ENCODE results near the gene TIMM29.

Gene TIMM29

DNA sequence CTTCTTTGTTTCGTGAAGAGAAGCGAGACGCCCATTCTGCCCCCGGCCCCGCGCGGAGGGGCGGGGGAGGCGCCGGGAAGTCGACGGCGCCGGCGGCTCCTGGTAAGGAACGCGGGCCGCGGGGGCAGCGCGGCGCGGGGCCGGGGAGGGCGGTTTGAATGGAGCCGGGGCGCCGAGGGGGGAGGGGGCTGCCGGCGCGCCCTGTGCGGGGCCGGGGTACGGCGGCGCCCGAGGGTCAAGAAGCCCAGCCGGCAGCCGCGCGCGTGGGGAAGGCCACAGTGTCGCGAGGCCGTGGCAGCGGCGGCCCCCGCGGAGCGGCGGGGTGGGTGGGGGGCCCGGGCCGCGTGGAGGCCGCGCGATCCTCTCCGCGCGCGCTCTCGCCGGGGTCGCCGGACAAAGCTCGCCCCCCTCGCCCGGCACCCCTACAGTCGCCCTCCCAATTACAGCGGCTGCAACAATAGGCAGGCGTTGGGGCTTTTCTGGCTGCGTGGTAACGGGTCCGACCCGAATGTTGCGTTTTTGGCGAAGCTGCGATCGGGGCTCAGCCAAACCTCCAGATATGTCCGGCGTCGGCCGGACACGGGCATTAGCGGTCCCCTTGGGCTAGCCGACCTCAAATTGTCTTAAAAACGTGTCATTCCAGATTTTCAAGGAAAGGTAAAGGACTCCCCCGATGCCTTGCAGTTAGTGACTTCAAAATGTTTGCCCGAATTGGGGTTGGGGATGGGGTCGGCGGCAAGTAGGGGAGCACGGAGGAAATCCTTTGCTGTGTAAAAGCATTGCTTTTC, 32.7 kb downstream of the TIMM29 start:
- TF ChIP-seq TAF1 (IDR thresholded peaks at IDR 0.05; ENCODE audit: low read depth, low read length) (no peak; the same call in 1 of the 2 replicates), POLR2AphosphoS5 (IDR thresholded peaks at IDR 0.05; ENCODE audit: low read depth, low read length) (no peak), POU2F2 (IDR thresholded peaks at IDR 0.05; ENCODE audit: low read depth, low read length) (no peak), PAX5 (IDR thresholded peaks at IDR 0.05; ENCODE audit: insufficient read depth, low read length, severe bottlenecking) (no peak), POLR2A (IDR thresholded peaks at IDR 0.05; ENCODE audit: low read depth, low read length) (no peak), SPI1 (IDR thresholded peaks at IDR 0.05; ENCODE audit: low read depth, low read length) (no peak)
- DNase-seq (ENCODE audit: insufficient read length, low spot score) (no peak), FAIRE-seq (no peak)

DNA sequence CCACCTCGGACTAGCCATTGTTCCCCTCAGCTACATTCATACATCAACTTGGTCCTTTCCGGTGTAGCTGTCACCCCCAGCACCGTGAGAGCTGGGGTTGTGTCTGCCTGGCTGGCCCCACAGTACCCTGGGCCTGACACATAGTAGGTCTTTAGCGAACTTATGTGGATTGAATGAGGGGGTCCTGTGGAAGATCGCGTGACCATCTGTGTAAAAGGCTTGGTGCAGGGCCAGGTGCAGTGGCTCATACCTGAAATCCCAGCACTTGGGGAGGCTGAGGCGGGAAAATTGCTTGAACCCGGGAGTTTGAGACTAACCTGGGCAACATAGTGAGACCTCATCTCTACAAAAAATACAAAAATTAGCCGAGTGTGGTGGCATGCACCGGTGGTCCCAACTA, 34.3 kb downstream of the TIMM29 start:
- no peak for TF ChIP-seq POU2F2 (IDR thresholded peaks at IDR 0.05; ENCODE audit: low read depth, low read length)
- no peak for TF ChIP-seq POLR2AphosphoS5 (IDR thresholded peaks at IDR 0.05; ENCODE audit: low read depth, low read length)
- TF ChIP-seq POLR2A (IDR thresholded peaks at IDR 0.05; ENCODE audit: low read depth, low read length) = no peak
- TF ChIP-seq PAX5 (IDR thresholded peaks at IDR 0.05; ENCODE audit: insufficient read depth, low read length, severe bottlenecking) = no peak
- TF ChIP-seq SPI1 (IDR thresholded peaks at IDR 0.05; ENCODE audit: low read depth, low read length) = no peak
- TF ChIP-seq TAF1 (IDR thresholded peaks at IDR 0.05; ENCODE audit: low read depth, low read length) = no peak
- FAIRE-seq = no peak
- no peak for DNase-seq (ENCODE audit: insufficient read length, low spot score)

DNA sequence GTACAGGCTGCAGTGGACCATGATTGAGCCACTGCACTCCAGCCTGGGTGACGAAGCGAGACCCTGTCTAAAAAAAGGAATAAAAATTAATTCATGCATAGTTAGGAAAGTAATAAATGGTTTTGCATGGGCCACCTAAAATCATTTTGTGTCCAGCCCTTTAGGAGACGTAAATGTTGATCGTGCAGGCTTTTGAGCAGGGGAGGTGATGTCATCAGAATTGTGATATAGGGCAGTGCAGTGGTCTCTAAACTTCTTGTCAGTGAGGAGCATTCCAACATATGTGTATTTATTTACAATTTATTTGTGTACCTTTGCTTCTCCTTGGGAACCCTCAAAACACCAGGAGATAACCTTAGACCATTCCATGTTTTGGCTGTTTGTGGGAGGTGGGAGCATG, 35.3 kb downstream of the TIMM29 start:
- no peak for TF ChIP-seq SPI1 (IDR thresholded peaks at IDR 0.05; ENCODE audit: low read depth, low read length)
- no peak for TF ChIP-seq POLR2A (IDR thresholded peaks at IDR 0.05; ENCODE audit: low read depth, low read length)
- no peak for DNase-seq (ENCODE audit: insufficient read length, low spot score)
- no peak for FAIRE-seq

DNA sequence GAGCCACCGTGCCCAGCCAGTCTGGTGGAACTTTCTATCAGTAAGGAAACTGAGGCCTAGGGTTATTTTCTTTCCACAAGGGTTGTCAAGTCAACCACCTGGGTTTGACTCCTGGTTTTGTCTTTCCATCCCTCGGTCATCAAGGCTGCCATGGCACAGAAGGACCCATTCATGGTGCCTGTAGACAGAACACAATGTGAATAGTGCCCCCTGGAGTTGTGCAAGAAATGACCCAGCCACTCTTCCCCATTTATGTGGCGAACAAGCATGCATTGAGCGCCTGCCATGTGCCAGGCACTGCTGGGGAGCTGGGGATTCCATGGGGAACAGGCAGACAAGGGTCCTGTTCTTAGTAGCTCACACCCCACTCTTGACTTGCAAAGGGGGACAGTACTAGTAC, 36.3 kb downstream of the TIMM29 start:
- no peak for DNase-seq (ENCODE audit: insufficient read length, low spot score)
- no peak for FAIRE-seq
- TF ChIP-seq PAX5 (IDR thresholded peaks at IDR 0.05; ENCODE audit: insufficient read depth, low read length, severe bottlenecking) (no peak), POU2F2 (IDR thresholded peaks at IDR 0.05; ENCODE audit: low read depth, low read length) (no peak), SPI1 (IDR thresholded peaks at IDR 0.05; ENCODE audit: low read depth, low read length) (no peak), TAF1 (IDR thresholded peaks at IDR 0.05; ENCODE audit: low read depth, low read length) (no peak), POLR2AphosphoS5 (IDR thresholded peaks at IDR 0.05; ENCODE audit: low read depth, low read length) (no peak), POLR2A (IDR thresholded peaks at IDR 0.05; ENCODE audit: low read depth, low read length) (no peak)

DNA sequence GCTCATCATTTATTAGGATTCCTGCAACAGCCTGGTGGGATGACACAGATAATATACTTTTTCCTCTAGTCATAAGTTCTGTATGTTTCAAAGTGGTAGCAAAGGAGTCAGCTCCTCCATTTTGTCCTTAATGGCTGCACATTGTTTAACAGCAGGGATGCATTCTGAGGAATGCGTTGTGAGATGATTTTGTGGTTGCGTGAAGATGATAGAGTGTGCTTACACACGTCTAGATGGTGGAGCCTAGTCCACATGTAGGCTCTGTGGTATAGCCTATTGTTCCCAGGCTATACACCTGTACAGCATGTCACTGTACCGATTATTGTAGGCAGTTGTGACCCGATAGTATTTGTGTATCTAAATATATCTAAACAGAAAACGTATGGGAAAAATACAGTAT, 36.8 kb downstream of the TIMM29 start:
- TF ChIP-seq TAF1 (IDR thresholded peaks at IDR 0.05; ENCODE audit: low read depth, low read length) (no peak), POLR2AphosphoS5 (IDR thresholded peaks at IDR 0.05; ENCODE audit: low read depth, low read length) (no peak), PAX5 (IDR thresholded peaks at IDR 0.05; ENCODE audit: insufficient read depth, low read length, severe bottlenecking) (no peak), POU2F2 (IDR thresholded peaks at IDR 0.05; ENCODE audit: low read depth, low read length) (no peak), POLR2A (IDR thresholded peaks at IDR 0.05; ENCODE audit: low read depth, low read length) (no peak), SPI1 (IDR thresholded peaks at IDR 0.05; ENCODE audit: low read depth, low read length) (no peak)
- FAIRE-seq (no peak), DNase-seq (ENCODE audit: insufficient read length, low spot score) (no peak)

DNA sequence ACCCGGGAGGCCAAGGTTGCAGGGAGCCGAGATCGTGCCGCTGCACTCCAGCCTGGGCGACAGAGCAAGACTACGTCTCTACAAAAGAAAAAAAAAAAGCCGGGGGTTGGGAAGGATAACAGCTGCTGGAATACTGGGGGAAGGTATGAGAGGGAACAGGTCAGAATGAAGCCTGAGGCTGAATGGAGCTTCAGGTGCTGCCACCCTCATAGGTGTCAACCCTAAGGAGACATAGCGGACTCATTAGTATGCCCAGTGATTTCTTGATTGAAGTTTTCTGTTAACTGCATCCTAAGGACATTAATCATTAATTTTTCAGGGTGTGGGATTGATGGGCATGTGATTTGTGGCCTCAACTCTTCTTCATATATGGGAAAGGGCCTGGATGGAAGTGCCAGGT, 38.2 kb downstream of the TIMM29 start:
- no peak for FAIRE-seq
- TF ChIP-seq POU2F2 (IDR thresholded peaks at IDR 0.05; ENCODE audit: low read depth, low read length) (no peak), POLR2AphosphoS5 (IDR thresholded peaks at IDR 0.05; ENCODE audit: low read depth, low read length) (no peak), POLR2A (IDR thresholded peaks at IDR 0.05; ENCODE audit: low read depth, low read length) (no peak), SPI1 (IDR thresholded peaks at IDR 0.05; ENCODE audit: low read depth, low read length) (no peak), PAX5 (IDR thresholded peaks at IDR 0.05; ENCODE audit: insufficient read depth, low read length, severe bottlenecking) (no peak), TAF1 (IDR thresholded peaks at IDR 0.05; ENCODE audit: low read depth, low read length) (no peak)

DNA sequence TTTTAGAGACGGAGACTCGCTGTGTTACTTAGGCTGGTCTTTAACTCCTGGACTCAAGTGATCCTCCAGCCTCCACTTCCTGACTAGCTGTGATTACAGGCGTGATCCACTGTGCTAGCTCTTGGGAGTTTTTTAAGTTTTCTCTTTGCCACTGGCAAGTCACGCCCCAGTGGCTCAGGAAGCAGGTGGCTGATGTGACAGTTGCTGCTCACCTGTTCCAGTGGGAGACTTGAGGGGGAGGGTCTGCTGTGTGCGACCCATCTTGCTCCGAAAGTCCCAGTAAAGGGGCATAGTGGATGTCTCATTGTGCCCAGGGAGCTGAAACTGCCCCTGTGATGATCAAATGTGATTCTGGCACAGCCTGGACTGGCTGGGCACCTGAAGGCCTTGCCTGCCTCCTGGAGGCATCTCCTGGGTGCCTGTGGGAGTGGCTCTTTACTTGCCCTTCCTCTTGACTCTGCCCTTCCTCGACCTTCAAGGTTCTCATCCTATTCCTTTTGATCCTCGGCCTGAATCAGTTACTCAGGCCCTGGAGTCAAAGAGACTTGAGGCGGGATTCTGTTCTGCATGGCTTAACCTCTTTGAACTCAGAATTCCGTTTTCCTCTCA, 40.0 kb downstream of the TIMM29 start:
- TF ChIP-seq PAX5 (IDR thresholded peaks at IDR 0.05; ENCODE audit: insufficient read depth, low read length, severe bottlenecking) = peak; percentile 87
- no peak for TF ChIP-seq POU2F2 (IDR thresholded peaks at IDR 0.05; ENCODE audit: low read depth, low read length)
- DNase-seq (ENCODE audit: insufficient read length, low spot score) = no peak
- peak; percentile 81 for FAIRE-seq

More for the DNA sequence above, 38.2 kb downstream of the TIMM29 start:
- DNase-seq (ENCODE audit: insufficient read length, low spot score) = no peak

DNA sequence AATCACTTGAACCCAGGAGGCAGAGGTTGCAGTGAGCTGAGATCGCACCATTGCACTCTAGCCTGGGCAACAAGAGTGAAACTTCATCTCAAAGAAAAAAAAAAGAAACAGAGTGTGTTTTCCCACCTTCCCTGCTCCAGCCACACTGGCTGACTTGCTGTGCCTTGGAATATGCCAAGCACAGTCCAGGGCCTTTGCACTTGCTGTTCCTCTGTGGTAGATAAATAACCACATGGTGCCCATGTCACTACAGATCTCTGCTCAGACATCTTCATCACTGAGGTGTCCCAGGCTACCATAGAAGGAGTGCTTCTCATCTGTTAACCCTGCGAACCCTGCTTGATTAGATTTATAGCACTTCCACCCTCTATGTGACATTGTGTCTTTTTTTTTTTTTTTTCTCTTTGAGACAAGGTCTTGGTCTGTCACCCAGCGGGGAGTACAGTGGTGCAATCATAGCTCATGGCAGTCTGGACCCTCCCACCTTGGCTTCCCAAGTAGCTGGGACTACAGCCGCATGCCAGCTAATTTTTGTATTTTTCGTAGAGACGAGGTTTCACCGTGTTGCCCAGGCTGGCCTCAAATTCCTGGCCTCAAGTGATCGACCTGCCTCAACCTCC, 42.6 kb downstream of the TIMM29 start:
- FAIRE-seq = no peak
- TF ChIP-seq POU2F2 (IDR thresholded peaks at IDR 0.05; ENCODE audit: low read depth, low read length) = no peak
- DNase-seq (ENCODE audit: insufficient read length, low spot score) = no peak

DNA sequence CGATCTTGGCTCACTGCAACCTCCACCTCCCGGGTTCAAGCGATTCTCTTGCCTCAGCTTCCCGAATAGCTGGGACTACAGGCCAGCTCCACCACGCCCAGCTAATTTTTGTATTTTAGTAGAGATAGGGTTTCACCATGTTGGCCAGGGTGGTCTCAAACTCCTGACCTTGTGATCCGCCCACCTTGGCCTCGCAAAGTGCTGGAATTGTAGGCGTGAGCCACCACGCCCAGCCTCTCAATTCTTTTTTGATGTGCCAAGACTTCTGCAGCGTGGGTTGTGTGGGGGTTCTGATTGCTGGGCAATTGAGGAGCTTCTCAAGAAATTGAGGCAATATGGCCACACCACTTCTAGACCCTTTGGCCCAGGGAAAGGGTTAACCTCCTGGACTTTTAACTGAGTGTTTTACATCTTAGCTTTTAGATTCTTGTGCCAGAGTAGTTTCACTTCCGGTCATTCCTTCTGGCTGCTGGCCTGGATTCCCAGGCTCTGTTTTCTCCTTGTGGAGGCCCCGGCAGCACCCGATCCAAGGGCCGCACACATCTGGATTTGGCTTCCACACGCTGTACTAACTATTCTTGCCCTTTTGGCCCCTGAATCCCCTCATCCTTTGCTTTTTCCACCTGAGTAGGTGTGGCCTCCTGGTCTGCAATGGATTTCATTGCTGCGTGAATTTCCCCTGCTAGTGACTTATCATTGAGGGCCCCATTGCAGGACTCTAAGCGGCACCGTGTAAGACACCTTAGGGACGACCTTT, 46.9 kb downstream of the TIMM29 start:
- no peak for DNase-seq (ENCODE audit: insufficient read length, low spot score)

More for the DNA sequence above, 46.9 kb downstream of the TIMM29 start:
- TF ChIP-seq SPI1 (IDR thresholded peaks at IDR 0.05; ENCODE audit: low read depth, low read length) (peak; percentile 24; the same call in 1 of the 2 replicates), TAF1 (IDR thresholded peaks at IDR 0.05; ENCODE audit: low read depth, low read length) (no peak)
- no peak for FAIRE-seq
